DOHH2 (cell line): ENCODE results near the gene CUL7.

Experiments
- H3F3A ChIP-seq: fragments of 200-600 bp; sonication (generic), shearing (Covaris generic); 2 replicates; pipeline ENCODE4 v1.6.0; 2016; ENCODE audit warnings: antibody characterized with exemption, mild to moderate bottlenecking; ENCODE audit not compliant: control insufficient read depth, insufficient read depth
- H3K27ac ChIP-seq: fragments of 200-600 bp; sonication (generic); 2 replicates; pipeline ENCODE4 v1.5.1; 2014; ENCODE audit warnings: low read depth, mild to moderate bottlenecking, low read length, moderate library complexity
- H3K27me3 ChIP-seq: fragments of 200-600 bp; sonication (generic); 2 replicates; pipeline ENCODE4 v1.6.1; 2014; ENCODE audit warnings: mild to moderate bottlenecking, low read length, mixed read lengths; ENCODE audit not compliant: control insufficient read depth
- H3K36me3 ChIP-seq: fragments of 200-600 bp; sonication (generic); 2 replicates; pipeline ENCODE4 v1.6.1; 2014; ENCODE audit warnings: mild to moderate bottlenecking, low read length, moderate library complexity, mixed read lengths; ENCODE audit not compliant: control insufficient read depth
- H3K4me1 ChIP-seq: fragments of 200-600 bp; sonication (generic); 2 replicates; pipeline ENCODE4 v1.6.1; 2014; ENCODE audit warnings: mild to moderate bottlenecking, low read length, mixed read lengths; ENCODE audit not compliant: control insufficient read depth
- H3K4me2 ChIP-seq: fragments of 200-600 bp; sonication (generic); 2 replicates; pipeline ENCODE4 v1.6.0; 2014; ENCODE audit warnings: mild to moderate bottlenecking, low read length, moderate library complexity
- H3K4me3 ChIP-seq: fragments of 200-600 bp; sonication (generic); 2 replicates; pipeline ENCODE4 v1.5.1; 2014; ENCODE audit warnings: mild to moderate bottlenecking, low read length, mixed read lengths
- H3K79me2 ChIP-seq: fragments of 200-600 bp; sonication (generic); 2 replicates; pipeline ENCODE4 v1.6.1; 2014; ENCODE audit warnings: mild to moderate bottlenecking, low read length, mixed read lengths; ENCODE audit not compliant: control insufficient read depth
- H3K9me2 ChIP-seq: fragments of 200-600 bp; sonication (generic); replicated peaks from 2 replicates; pipeline ENCODE4 v1.6.1; 2014; ENCODE audit warnings: mild to moderate bottlenecking, low read length, mixed read lengths; ENCODE audit not compliant: control insufficient read depth
- H3K9me3 ChIP-seq: fragments of 200-600 bp; sonication (generic); 2 replicates; pipeline ENCODE4 v1.6.1; 2014; ENCODE audit warnings: antibody characterized with exemption, low read length, mixed read lengths; ENCODE audit not compliant: control insufficient read depth, insufficient read depth
- H4K20me1 ChIP-seq: fragments of 200-600 bp; sonication (generic); 2 replicates; pipeline ENCODE4 v1.6.0; 2014; ENCODE audit warnings: low read depth, mild to moderate bottlenecking, antibody characterized with exemption, low read length, moderate library complexity; ENCODE audit not compliant: control insufficient read depth, insufficient read depth
- CTCF ChIP-seq: fragments of 200-600 bp; sonication (generic); IDR thresholded peaks from one replicate; pipeline ENCODE4 v1.5.1; 2014; ENCODE audit warnings: antibody characterized with exemption, mild to moderate bottlenecking, low read depth, low read length; ENCODE audit not compliant: poor library complexity, severe bottlenecking
- EZH2phosphoT487 ChIP-seq: fragments of 200-600 bp; sonication (generic); IDR thresholded peaks from 2 replicates; pipeline ENCODE4 v1.6.1; 2017; ENCODE audit warnings: borderline replicate concordance, mild to moderate bottlenecking, antibody characterized with exemption, low read length, moderate library complexity, mixed read lengths

Gene CUL7

GRCh38 chr6:43078691-43079090, 25.0 kb upstream of the CUL7 start:
- no peaks in the 10 kb centered on the region for H3F3A ChIP-seq
- H3K36me3 ChIP-seq: no peaks in the 10 kb centered on the region
- no peaks in the 10 kb centered on the region for H3K9me3 ChIP-seq
- peaks cover 44% of the 10 kb centered on the region for H3K27me3 ChIP-seq
- no peak overlapping the region for H3K4me3 ChIP-seq
- no peaks in the 10 kb centered on the region for H4K20me1 ChIP-seq
- H3K4me1 ChIP-seq: peaks cover 6% of the 10 kb centered on the region; the same call in 1 of the 2 replicates
- no peak overlapping the region for H3K4me2 ChIP-seq
- TF ChIP-seq CTCF (no peak), EZH2phosphoT487 (no peak)
- no peaks in the 10 kb centered on the region for H3K79me2 ChIP-seq
- no peak overlapping the region for H3K27ac ChIP-seq
- no peaks in the 10 kb centered on the region for H3K9me2 ChIP-seq

- H3K36me3 ChIP-seq: no peaks in the 10 kb centered on the region
- H4K20me1 ChIP-seq: no peaks in the 10 kb centered on the region
- no peak overlapping the region for H3K27ac ChIP-seq
- H3K4me2 ChIP-seq: no peak overlapping the region
- H3K9me3 ChIP-seq: no peaks in the 10 kb centered on the region
- no peaks in the 10 kb centered on the region for H3K9me2 ChIP-seq
- H3F3A ChIP-seq: no peaks in the 10 kb centered on the region
- no peaks in the 10 kb centered on the region for H3K79me2 ChIP-seq
- peaks cover 6% of the 10 kb centered on the region; the same call in 1 of the 2 replicates for H3K4me1 ChIP-seq
- peaks cover 42% of the 10 kb centered on the region for H3K27me3 ChIP-seq
- no peak overlapping the region for H3K4me3 ChIP-seq
- no peak for TF ChIP-seq CTCF
- TF ChIP-seq EZH2phosphoT487: no peak
Observed at GRCh38 chr6:43077981-43078511, 24.4 kb upstream of the CUL7 start.

- H3K4me2 ChIP-seq: no peak overlapping the region
- no peak overlapping the region for H3K27ac ChIP-seq
- TF ChIP-seq EZH2phosphoT487 (no peak), CTCF (no peak)
Observed at GRCh38 chr6:43077333-43077809, 23.7 kb upstream of the CUL7 start.

More at GRCh38 chr6:43077333-43077809, 23.7 kb upstream of the CUL7 start:
- no peaks in the 10 kb centered on the region for H3K79me2 ChIP-seq
- no peaks in the 10 kb centered on the region for H3F3A ChIP-seq
- no peaks in the 10 kb centered on the region for H3K9me3 ChIP-seq
- no peak overlapping the region for H3K4me3 ChIP-seq
- peaks cover 38% of the 10 kb centered on the region for H3K27me3 ChIP-seq
- no peaks in the 10 kb centered on the region for H3K9me2 ChIP-seq
- no peaks in the 10 kb centered on the region for H3K36me3 ChIP-seq
- no peaks in the 10 kb centered on the region for H4K20me1 ChIP-seq
- peaks cover 6% of the 10 kb centered on the region; the same call in 1 of the 2 replicates for H3K4me1 ChIP-seq
